ENCODE data around the gene NTN4. TPM values are rescaled to one million over a fixed set of nuclear protein-coding genes. Genes with fewer than 3 reads are reported as not detected.

The NTN4 gene
- total and polyA plus RNA-seq, 10 of the 15 experiments (the other 5 are each of a cell fraction or from before 2014, with no cell fraction given), result 0.15 TPM; not detected in 9

DNA sequence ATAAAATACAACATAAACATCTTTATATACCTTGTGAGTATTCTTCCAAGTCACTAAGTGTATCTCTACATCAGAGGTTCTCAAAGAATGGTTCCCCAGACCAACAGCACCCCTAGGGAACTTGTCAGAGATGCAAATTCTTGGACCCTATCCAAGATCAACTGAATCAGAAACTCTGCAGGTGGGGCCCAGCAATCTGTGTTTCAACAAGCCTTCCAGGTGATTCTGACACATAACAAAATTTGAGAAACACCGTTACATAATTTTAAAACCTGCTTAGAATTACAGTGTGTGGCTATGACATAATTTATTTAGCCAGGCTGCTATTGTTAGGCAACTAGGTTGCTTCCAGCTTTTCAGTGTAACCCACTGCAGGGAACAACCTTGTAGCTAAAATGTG, 49.8 kb downstream of the NTN4 start:
- Histone ChIP-seq H3K9ac (ENCODE audit: control insufficient read depth, insufficient read depth, low read length) (no peak overlapping the region), H3K27me3 (replicated peaks in 1 of 2; ENCODE audit: control insufficient read depth in 2 of 2, insufficient read depth in 2 of 2, low read length in 1 of 2) (peaks cover 3 to 5% of the 10 kb centered on the region in 2 experiments), H3K27ac (ENCODE audit: control insufficient read depth, insufficient read depth) (no peak overlapping the region), H2AFZ (ENCODE audit: control insufficient read depth, low read depth, low read length) (no peak overlapping the region), H3K4me1 (ENCODE audit: control insufficient read depth, insufficient read depth, low read length) (no peaks in the 10 kb centered on the region), H3K9me3 (replicated peaks; ENCODE audit: control insufficient read depth, insufficient read depth, low read length) (no peaks in the 10 kb centered on the region; the same call in 1 of the 3 replicates), H3K4me3 (no peak overlapping the region), H3K4me2 (ENCODE audit: control insufficient read depth, insufficient read depth) (no peak overlapping the region), H3K79me2 (ENCODE audit: control insufficient read depth, insufficient read depth, low read length) (no peaks in the 10 kb centered on the region), H3K36me3 (ENCODE audit: control insufficient read depth in 2 of 2, insufficient read depth in 2 of 2, low read length in 1 of 2) (no peaks in the 10 kb centered on the region), H4K20me1 (ENCODE audit: control insufficient read depth, insufficient read depth) (no peaks in the 10 kb centered on the region)
- ChIA-PET POLR2A (no interaction called here), CTCF (no interaction called here), SMC1A (ENCODE audit: uncharacterized antibody, unreplicated experiment) (interaction anchor here (1.0 kb wide), 1 partner anchor 8 kb away, joined by 3 read pairs; no protein-coding TSS in a partner anchor), RAD21 (ENCODE audit: unreplicated experiment) (no interaction called here)
- TF ChIP-seq PAX5 (IDR thresholded peaks at IDR 0.05; ENCODE audit: borderline replicate concordance, low read depth, low read length) (no peak), MYB (IDR thresholded peaks at IDR 0.05; ENCODE audit: borderline replicate concordance, low read depth, low read length) (no peak), YBX1 (IDR thresholded peaks at IDR 0.05) (no peak), PML (IDR thresholded peaks at IDR 0.05; ENCODE audit: low read length) (no peak), RAD21 (IDR thresholded peaks at IDR 0.05; ENCODE audit: insufficient read depth, low read depth, low read length) (no peak), EGR1 (IDR thresholded peaks at IDR 0.05; ENCODE audit: borderline replicate concordance in 1 of 2, low read depth in 2 of 2, low read length in 2 of 2) (no peak), KAT2A (conservative IDR thresholded peaks at IDR 0.05; ENCODE audit: control insufficient read depth, low read depth, low read length) (no peak), JUND (IDR thresholded peaks at IDR 0.05; ENCODE audit: low read depth, low read length) (no peak), ZNF24 (IDR thresholded peaks at IDR 0.05) (no peak), FOXK2 (IDR thresholded peaks at IDR 0.05) (no peak), WRNIP1 (IDR thresholded peaks at IDR 0.05; ENCODE audit: borderline replicate concordance, low read depth, low read length) (no peak), IKZF1 (conservative IDR thresholded peaks at IDR 0.05) (no peak), ZBED1 (IDR thresholded peaks at IDR 0.05; ENCODE audit: borderline replicate concordance) (no peak), SMAD5 (IDR thresholded peaks at IDR 0.05; ENCODE audit: low read depth) (no peak), NR2F1 (conservative IDR thresholded peaks at IDR 0.05) (no peak)
- TF ChIP-seq, protein P1, sequence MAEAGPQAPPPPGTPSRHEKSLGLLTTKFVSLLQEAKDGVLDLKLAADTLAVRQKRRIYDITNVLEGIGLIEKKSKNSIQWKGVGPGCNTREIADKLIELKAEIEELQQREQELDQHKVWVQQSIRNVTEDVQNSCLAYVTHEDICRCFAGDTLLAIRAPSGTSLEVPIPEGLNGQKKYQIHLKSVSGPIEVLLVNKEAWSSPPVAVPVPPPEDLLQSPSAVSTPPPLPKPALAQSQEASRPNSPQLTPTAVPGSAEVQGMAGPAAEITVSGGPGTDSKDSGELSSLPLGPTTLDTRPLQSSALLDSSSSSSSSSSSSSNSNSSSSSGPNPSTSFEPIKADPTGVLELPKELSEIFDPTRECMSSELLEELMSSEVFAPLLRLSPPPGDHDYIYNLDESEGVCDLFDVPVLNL (IDR thresholded peaks at IDR 0.05; ENCODE audit: low read depth, low read length), result no peak
- TF ChIP-seq, protein P2, sequence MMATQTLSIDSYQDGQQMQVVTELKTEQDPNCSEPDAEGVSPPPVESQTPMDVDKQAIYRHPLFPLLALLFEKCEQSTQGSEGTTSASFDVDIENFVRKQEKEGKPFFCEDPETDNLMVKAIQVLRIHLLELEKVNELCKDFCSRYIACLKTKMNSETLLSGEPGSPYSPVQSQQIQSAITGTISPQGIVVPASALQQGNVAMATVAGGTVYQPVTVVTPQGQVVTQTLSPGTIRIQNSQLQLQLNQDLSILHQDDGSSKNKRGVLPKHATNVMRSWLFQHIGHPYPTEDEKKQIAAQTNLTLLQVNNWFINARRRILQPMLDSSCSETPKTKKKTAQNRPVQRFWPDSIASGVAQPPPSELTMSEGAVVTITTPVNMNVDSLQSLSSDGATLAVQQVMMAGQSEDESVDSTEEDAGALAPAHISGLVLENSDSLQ (IDR thresholded peaks at IDR 0.05), result no peak
- no peak for FAIRE-seq
- WGBS (ENCODE audit: insufficient coverage, insufficient replicate concordance, low lambda C conversion rate, missing lambda C conversion rate), result 10% methylated on average over 1 of the region's 1 CpG
- intact Hi-C loops (cut with micrococcal nuclease; ENCODE audit: unreplicated experiment) (no loop called here), in situ Hi-C loops (cut with MboI) (no loop called here)
- no TSS peak for BruUV-seq (replicated peaks)
- no peak for ATAC-seq
- DNase-seq (ENCODE audit: low read depth, low spot score), result no peak
